Stimulated activated CD8-positive, alpha-beta memory T cell treated with anti-CD3 and anti-CD28 coated beads, Interleukin-12 subunit alpha, Interleukin-12 subunit beta, amount 100 ng/mL, for 1 hour (primary cell): ENCODE measurements around the gene CLDN3.
A peak's percentile ranks its signal among the peaks of the same experiment; 100 is the strongest.

ENCODE experiments used
- DNase-seq: peaks from one replicate; pipeline ENCODE4 v3.0.0-alpha.2; 2020; ENCODE audit warnings: low read depth

Gene CLDN3

DNA sequence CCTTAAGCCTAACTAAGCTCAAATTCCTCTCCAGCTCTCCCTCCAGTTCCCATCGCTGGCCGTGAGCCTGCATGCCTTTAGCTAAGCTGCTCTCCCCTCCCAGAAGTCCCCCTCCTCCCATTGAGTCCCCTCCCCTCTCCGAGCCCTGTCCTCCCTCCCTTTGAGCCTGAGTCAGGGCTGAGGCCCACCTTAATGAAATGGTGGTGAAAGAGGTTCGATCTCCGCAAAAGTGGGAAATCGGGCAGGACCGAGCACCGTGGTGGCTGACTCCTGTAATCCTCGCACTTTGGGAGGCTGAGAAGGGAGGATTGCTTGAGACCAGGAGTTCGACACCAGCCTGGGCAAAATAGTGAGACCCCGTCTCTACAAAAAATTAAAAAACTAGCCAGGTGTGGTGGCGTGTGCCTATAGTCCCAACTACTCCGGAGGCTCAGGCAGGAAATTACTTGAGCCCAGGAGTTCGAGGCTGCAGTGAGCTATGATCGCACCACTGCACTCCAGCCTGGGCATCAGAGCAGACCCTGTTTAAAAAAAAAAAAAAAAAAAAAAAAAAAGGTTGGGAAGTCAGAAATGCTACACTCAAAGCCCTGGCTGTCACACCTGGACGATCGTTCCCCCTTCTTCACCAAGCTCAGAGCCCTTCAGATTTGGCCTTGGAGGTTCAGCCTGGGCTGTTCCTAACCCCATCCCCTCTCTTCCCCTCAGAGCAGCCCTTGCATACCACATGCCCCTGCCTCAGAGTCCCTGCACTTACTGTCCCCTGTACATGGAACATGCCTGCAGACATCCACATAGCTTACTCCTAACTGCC, 995 bp upstream of the CLDN3 start:
- no peak for DNase-seq

DNA sequence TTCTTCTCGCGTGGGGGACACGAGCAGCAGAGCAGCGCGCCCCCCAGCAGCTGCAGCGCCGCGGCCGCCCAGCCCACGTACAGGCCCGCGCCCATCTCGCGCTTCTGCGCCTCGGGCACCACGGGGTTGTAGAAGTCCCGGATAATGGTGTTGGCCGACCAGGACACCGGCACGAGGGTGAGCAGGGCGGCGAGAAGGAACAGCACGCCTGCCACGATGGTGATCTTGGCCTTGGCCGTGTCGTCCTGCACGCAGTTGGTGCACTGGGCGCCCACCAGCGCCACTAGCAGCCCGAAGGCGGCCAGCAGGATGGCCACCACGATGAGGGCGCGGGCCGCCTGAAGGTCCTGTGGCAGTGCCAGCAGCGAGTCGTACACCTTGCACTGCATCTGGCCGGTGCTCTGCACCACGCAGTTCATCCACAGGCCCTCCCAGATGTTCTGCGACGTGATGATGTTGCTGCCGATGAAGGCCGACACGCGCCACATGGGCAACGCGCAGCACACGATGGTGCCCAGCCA, 529 bp downstream of the CLDN3 start:
- DNase-seq: no peak

DNA sequence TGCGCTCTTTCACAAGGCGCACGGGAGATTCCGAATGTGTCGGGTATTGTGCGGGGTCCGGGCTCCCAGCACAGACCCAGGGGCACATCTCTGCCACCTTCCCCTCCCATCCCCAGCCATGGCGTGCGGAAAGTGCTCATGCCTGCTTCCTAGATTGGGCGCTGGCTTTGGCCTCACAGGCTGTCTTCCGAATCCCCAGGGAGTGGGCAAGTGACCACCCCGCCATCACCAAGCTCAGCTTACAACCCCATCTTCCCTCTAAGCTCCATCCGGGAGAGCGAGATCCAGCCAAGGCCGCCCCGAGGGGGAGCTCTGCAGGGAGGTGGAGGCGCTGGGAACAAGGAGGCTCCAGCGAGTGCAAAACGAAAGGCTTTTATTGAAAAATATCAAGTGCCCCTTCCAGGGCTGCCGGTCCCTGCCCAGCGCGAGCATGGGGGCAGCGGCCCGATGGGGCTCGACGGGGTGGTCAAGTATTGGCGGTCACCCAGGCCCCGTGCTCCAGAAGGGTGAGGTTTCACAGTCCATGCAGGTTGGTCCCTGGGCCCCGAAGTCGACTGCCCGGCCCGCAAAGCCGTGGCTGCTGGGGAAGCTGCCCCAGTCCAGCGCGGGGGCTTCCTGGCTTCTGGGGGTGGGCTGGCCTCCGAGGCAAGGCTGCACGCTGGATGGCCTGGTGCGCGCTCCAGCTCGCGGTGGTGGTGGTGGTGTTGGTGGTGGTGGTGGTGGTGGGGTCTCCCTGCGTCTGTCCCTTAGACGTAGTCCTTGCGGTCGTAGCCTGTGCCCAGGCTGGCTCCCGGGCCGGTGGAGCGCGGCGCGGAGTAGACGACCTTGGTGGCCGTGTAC, 1.2 kb downstream of the CLDN3 start:
- no peak for DNase-seq

DNA sequence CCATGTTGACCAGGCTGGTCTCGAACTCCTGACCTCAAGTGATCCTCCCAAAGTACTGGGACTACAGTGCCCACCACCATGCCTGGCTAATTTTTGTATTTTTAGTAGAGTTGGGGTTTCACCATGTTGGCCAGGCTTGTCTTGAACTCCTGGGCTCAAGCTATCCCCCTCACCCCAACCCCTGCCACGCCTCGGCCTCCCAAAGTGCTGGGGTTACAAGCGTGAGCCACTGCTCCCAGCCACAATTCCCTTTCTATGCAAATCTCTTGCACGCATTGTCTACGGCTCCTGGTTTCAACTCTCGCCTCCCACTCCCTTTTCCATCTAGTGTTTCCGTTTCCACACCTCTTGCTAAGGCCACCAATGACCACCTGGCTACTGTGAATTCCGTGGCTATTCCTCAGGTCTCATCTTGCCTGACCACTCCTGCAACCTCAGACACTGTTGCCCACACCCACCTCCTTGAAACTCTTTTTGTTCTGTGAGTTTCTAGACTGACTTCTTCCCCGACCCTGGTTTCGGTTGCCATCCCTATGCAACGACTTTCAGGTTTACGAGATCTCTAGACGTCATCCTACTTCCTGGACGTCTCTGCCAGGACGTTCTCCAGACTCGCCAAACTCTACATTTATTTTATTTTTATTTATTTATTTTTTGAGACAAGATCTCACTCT, 3.4 kb downstream of the CLDN3 start:
- DNase-seq: no peak

DNA sequence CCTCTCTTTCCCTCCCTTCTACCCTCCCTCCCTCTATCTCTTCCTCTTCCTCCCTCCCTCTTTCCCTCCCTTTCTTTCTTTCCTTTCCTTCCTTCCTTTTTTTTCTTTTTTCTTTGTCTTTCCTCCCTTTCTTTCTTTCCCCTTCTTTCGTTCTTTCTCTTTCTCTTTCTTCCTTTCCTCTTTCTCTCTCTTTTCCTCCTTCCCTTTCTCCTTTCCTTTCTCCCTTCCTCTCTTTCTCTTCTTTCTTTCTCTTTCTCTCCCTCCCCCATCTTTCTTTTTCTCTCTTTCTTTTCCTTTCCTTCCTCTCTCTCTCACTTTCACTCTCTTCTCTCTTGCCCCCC, 7.4 kb downstream of the CLDN3 start:
- DNase-seq: no peak

DNA sequence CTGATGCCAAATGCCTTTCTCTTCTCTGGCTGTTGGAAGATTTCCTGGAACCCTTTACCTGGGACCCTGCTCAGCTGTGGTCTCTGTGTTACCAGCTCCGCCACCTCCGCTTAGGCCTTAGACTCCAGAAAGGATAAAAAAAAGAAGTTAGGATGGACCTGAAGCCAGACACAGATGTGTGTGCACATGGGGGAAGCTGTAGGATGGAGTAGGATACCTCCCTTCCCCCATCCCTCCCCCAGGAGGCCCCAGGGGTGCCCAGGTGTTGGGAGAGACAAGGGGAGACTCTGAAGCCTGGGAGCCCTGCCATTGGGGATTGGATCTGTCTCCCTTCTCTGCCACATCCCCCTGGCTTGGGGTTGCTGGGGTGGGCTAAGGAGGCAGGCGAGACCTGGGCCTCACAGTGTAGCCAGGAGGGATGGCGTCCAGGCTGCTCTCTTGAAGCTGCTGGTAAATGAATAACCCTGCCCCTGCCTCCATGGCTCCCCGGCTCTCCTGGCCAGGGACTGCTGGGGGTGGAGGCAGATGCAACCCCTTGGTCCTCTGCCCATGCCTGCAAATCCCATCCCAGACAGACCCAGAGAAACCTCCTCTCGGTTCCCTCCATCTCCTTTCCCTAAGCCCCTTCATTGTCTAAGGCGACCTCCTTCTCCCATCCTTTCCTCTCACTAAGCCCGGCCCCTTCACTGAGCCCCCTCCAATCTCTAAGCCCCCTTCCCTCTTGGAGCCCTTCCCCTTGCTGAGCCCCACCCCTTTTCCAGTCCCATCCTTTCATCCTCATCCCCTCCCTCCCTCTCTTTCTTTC, 8.0 kb downstream of the CLDN3 start:
- no peak for DNase-seq

DNA sequence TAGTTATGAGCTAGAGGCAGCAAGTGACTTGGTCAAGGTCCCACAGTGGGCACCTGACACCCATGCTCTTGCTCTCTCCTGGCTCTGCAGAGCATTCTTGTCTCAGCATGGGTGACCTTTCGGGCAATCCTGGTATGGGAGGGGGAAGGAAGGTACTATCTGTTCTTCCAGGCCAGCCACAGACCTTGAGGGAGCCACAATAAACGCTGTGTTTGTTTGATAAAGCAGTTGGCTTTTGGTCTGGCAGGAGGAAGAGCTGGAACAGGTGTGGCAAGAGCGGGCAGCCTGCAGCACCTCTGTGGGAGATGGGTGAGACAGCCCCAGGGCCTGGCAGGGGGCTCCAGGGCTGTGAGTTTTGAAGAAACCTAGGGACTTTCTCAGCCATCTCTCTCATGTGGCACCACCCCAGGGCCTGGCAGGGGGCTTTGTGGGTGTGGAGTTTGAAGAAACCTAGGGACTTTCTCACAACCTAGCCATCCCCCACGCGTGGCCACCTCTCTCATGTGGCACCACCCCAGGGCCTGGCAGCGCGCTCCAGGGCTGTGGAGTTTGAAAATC, 11.4 kb downstream of the CLDN3 start:
- no peak for DNase-seq

DNA sequence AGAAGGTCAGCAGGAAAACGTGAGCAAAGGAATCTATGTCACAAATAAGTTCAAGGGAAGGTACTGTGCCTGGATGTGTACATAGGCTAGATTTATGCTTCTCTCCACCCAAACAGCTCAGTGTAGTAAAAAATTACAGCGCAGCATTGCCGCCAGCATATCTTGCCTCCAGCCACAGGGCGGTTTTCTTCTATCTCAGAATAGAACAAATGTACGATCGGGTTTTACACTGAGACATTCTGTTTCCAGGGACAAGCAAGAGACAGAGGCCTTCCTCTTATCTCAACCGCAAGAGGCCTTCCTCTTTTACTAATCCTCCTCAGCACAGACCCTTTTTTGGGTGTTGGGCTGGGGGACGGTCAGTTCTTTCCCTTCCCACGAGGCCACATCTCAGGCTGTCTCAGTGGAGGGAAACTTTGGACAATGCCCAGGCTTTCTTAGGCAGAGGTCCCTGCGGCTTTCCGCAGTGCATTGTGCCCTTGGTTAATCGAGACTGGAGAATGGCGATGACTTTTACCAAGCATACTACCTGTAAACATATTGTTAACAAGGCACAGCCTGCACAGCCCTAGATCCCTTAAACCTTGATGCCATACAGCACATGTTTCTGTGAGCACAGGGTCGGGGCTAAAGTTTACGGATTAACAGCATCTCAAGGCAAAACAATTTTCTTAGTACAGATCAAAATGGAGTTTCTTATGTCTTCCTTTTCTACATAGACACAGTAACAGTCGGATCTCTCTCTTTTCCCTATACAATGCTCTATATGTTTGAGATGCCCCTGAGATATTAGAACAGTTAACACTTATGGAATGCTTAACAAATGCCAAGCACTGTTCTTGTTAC, 19.9 kb downstream of the CLDN3 start:
- no peak for DNase-seq

DNA sequence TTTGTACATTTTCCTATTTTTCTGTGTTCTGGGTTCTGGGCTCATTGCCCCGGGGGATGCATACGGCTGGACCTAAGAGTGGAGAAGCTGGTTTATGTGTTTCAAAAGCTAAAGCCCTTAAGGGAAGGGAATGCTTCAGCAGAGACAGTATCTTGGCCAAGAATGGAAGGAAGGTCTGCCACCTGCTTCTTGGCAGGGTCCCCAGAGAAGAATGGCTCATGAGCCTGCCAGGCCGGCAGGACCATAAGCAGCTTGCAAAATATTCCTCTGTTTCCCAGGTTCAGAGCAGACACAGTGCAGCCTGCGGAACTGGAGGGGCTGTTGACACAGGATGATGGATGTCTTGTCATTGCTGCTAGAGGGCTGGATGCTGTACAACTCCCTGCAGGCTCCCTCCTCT, 23.7 kb downstream of the CLDN3 start:
- no peak for DNase-seq

DNA sequence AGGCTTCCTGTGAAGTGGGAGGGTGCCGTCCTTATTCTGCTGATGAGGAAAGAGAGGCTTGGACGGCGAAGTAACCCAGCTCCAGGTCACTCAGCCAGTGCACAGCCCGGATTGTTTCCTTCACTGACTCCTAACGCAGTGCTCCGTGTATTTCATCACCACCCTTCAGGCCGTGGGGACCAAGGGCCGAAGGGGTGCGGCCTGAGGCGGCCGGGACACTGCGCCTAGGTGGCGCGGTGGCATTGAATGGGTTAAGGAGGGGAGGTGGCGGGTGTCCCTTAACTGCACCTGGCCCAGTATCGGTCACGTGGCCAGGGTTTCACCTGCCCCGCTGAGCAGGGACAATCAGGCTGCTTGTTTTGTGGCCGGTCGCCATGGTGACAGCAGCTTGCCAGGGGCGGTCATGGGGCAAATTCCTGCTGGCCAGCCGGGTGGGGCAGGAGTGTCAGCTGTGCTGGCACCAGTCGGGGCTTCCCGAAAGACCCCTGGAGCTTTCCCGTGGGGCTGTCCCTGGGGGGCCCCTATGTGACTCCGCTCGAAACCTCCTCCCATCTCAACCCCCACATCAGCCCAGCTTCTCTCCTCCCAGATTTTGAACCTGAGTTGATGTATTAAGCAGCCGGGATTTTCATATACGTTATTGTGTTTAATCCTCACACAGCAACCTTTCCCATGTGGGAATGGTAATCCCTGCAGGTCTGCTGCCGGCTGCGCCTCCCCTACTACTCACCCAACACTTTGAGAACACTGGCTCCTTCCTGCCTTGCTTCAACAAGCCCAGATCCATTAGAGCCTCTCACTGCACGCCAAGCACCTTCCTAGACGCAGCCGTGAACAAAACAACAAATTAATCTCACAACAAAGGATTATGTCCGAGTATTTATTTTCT, 27.1 kb downstream of the CLDN3 start:
- DNase-seq: no peak

DNA sequence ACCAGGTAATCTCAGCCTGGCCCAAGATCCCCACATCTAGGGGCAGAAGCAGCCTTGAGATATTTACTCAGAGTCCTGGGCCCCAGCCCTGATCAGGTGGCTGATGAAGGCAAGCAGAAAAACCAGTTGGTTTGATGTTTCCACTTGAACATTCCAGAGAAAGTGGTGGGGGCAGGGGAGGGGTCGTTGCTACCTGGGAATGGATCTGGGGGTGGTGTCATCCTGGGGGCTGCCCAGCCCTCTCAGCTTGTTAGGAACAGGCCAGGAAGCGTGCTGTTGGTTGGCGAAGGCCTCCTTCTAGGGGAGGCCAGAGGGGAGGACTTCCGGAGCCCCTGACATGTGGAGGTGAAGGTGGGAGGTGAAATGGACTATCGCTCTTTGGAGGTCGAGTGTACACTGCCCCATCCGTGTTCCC, 27.7 kb downstream of the CLDN3 start:
- DNase-seq: no peak

DNA sequence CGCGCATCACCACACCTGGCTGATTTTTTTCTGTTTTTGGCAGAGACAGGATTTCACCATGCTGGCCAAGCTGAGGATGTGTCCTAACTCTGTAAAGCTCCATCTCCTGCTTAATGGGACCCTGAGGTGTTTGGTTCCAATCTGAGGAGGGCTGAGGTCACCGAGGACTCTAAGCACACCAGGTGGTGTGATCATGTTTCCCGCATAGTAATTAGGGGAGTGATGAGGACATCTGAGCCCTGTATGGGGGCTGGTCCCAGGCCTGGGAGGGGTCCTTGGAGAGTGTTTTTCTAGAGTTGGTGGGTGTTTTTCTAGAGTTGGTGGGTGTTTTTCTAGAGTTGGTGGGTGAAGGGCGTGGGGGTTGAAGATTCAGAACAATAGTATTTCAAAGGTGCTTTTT, 28.5 kb downstream of the CLDN3 start:
- DNase-seq: no peak

DNA sequence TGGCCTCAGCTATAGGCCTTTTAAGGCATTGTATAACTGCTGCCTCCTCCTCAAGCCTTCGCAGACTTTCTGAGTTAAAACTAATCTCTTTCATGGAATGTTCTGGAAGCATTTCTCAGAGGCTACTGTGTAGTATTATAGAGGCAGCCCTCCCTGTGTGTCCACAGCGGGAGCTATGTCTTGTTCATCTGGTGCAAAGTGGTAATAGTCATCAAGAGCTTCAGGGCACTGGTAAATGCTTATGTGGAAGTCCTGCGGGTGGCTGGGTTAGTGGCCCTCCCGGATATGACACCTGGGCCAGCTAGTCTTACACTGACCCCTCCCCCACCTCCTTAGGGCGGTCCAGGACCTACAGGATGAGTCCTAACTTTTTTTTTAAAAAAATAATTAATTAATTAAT, 29.3 kb downstream of the CLDN3 start:
- DNase-seq: no peak

DNA sequence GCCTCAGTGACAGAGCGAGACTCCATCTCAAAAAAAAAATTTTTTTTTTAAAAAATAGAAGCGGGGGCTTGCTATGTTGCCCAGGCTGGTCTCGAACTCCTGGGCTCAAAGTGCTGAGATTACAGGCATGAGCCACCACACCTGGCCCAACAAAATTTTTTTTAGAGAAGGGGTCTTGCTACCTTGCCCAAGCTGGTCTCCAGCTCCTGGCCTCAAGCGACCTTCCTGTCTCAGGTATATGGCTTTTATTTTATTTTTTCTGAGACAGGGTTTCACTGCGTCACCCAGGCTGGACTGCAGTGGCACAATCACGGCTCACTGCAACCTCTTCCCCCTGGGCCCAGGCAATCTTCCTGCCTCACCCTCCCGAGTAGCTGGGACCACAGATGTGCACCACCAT, 29.9 kb downstream of the CLDN3 start:
- DNase-seq: no peak

DNA sequence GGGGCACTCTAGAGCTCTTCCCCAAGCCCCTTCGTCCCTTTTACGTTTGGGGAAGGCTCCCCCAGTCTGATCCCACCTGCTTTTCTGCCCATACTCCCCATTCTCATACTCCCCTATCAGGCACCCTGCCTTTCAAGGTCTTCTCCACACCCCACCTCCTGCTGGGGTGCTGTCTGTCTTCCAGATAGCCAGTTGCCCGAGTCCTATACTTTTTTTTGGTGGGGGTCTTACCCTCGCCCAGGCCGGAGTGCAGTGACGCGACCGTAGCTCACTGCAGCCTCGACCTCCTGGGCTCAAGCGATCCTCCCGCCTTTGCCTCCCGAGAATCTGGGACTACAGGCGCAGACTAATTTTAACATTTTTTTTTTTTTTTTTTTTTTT, 30.7 kb downstream of the CLDN3 start:
- no peak for DNase-seq

DNA sequence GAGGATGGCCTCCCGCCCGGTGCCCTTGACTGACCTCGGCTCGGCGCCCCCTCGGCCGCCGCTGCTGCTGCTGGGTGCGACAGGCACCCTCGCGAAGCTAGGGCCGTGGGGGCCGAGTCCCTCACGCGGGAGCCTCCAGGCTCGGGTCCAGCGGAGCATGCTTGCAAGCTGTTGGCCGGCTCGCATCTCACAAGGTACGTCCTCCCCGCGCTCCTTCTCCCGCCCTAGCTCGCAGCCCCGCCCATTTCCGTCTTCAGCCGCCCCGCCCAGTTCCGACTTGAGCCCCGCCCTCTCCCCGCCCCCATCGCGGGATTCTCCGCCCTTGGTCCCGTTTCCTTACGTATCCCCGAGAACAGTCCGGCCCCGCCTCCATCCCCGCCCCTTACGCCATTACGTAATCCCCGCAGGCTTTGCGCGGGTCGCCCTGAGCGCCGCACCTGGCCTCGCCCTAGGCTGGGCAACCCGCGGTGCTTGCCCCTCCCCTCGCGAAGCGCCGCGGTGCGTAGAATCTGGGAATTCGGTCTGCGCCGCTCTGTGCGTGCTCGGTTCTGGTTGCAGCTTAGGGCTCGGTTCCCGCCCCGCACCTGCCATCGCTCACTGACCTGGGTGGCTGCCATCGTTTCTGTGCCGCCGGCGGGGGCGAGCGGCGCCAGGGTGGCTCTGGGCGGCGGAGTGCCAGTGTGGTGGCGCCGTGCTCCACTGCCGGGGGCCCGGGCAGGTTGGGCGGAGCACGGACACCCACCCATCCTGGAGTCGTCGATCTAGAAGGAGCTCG, 31.3 kb downstream of the CLDN3 start, which contains the start of gene ABHD11:
Gene ABHD11, minus strand, starts transcription at position 191 of the 775 bp plus-strand sequence. Its CDS starts 32 bp downstream, at position 159.
- DNase-seq: peak; percentile 99

DNA sequence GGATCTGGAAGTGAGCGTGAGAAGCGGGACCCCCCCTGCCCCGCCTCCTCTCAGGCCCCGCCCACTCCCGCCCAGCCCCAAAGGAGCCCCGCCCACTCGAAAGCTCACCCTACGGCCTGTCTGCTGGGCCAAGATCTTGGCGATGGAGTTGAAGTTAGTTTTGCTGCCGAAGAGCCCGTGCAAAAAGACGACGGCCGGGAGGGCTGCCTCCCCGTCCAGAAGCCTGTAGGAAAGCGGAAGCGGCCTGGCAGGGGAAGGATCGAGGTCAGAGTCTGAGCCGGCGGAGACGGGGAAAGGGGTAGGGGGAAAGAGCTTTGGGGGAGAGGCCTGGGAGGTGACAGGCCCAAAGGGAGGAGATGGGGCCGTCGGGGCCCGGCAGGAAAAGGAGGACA, 31.9 kb downstream of the CLDN3 start:
- no peak for DNase-seq

DNA sequence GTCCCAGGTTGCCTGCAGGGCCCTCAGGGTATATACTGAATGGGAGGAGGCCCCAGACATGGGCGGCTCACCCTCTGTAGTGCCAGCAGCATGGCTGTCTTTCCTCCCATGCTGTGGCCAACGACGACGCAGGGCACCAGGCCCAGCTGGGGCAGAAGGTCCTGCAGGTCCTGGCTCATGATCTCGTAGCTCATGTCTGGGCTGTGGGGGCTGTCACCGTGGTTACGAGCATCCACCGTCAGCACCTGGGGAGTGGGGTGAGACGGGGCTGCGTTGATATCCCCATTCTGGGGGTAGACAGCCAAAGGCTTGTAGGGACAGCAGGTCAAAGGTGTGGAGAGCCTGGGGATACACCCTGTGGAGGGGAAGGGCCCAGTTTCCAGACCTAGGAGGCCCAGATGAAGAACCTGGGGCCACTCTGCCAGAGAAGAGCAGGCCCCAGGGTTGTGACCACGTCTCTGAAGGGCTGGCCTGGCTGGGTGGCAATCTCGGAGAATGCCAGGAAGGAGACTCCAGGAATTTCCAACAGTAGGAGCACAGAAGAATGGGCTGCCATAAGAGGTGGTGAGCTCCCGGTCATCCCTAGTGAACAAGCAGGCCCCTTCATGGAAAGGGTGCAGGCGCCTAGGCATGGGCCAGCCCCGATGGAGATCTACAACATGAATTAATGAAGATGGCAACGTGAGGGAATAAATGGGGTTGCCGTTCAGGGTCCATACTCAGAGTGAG, 32.4 kb downstream of the CLDN3 start:
- DNase-seq: no peak
